NCI-H1694 treated with DMSO at 0.1 percent for 48 hours (cell line): ENCODE results near the gene GP1BA.

Source experiments
- DNase-seq: peaks from one replicate; lab custom pipeline; 2025; lab: John Stamatoyannopoulos, UW

Gene GP1BA

GRCh38 chr17:4931963-4932362 is at the start of gene GP1BA:
TSS of gene GP1BA (plus strand) at chr17:4932277. CDS start at chr17:4932605, 328 bp downstream.
- DNase-seq: no peak

GRCh38 chr17:4884489-4884888 is 47.6 kb upstream of the GP1BA start:
- DNase-seq: no peak

- DNase-seq: no peak
These were observed 45.2 kb upstream of the GP1BA start for GRCh38 chr17:4886830-4887229.

- DNase-seq: no peak
These were observed 44.5 kb upstream of the GP1BA start for GRCh38 chr17:4887581-4887980.

GRCh38 chr17:4891411-4892410 is 40.4 kb upstream of the GP1BA start:
- no peak for DNase-seq

GRCh38 chr17:4892499-4893221 is 39.4 kb upstream of the GP1BA start:
- no peak for DNase-seq

GRCh38 chr17:4893272-4893671 is 38.8 kb upstream of the GP1BA start:
- no peak for DNase-seq

GRCh38 chr17:4893721-4894560 is 38.1 kb upstream of the GP1BA start:
- DNase-seq: peak; percentile 39

GRCh38 chr17:4895121-4895520 is 37.0 kb upstream of the GP1BA start:
- DNase-seq: no peak

GRCh38 chr17:4895657-4896331 is 36.3 kb upstream of the GP1BA start:
- DNase-seq: no peak

- no peak for DNase-seq
These were observed 35.5 kb upstream of the GP1BA start for GRCh38 chr17:4896332-4897197.

GRCh38 chr17:4897198-4897687 is 34.8 kb upstream of the GP1BA start:
- no peak for DNase-seq

GRCh38 chr17:4897785-4898184 is 34.3 kb upstream of the GP1BA start:
- DNase-seq: no peak

GRCh38 chr17:4898351-4898750 is 33.7 kb upstream of the GP1BA start:
- no peak for DNase-seq

- no peak for DNase-seq
These were observed 33.1 kb upstream of the GP1BA start for GRCh38 chr17:4898927-4899326.

- no peak for DNase-seq
These were observed 32.5 kb upstream of the GP1BA start, which contains the start of gene C17orf107 for GRCh38 chr17:4899341-4900230. TSS of gene C17orf107 (plus strand) at chr17:4899536. CDS start at chr17:4899763, 227 bp downstream.

- no peak for DNase-seq
These were observed 31.6 kb upstream of the GP1BA start for GRCh38 chr17:4900231-4901107.

- DNase-seq: no peak
These were observed 30.9 kb upstream of the GP1BA start for GRCh38 chr17:4901108-4901647.
